HEK293 (cell line): ENCODE data around the gene ARL14EPL.

ENCODE experiments used
- CTCF ChIA-PET: fragments of 350-600 bp; formaldehyde crosslinking; extraction: SDS; loops from one replicate; lab custom pipeline; 2021; ENCODE audit warnings: antibody characterized with exemption; lab: Yijun Ruan, JAX
- POLR2A ChIA-PET: fragments of 300-600 bp; formaldehyde crosslinking; extraction: SDS; loops from one replicate; lab custom pipeline; 2020; ENCODE audit warnings: antibody characterized with exemption, inconsistent platforms; lab: Yijun Ruan, JAX
- H3K27ac ChIP-seq: fragments of 200-500 bp; sonication (Bioruptor generic); 2 replicates; pipeline ENCODE4 v1.5.1; 2014; ENCODE audit warnings: low read depth, low read length, control low read depth, inconsistent platforms; ENCODE audit errors: extremely low read depth
- H3K36me3 ChIP-seq, 2 experiments: fragments of 200-500 bp in 1 of 2; sonication (Bioruptor generic) in 1 of 2; 1 replicate in 1 of 2; 2 replicates in 1 of 2; pipeline ENCODE4 v1.5.1; 2014 to 2017; ENCODE audit warnings: inconsistent platforms in 2 of 2, low read length in 2 of 2; ENCODE audit not compliant: control insufficient read depth in 2 of 2, insufficient read depth in 1 of 2
- H3K4me1 ChIP-seq: fragments of 200-500 bp; sonication (Bioruptor generic); 2 replicates; pipeline ENCODE4 v1.5.1; 2014; ENCODE audit warnings: mild to moderate bottlenecking, low read length, inconsistent platforms; ENCODE audit not compliant: control insufficient read depth, insufficient read depth
- H3K4me3 ChIP-seq: 2 replicates; pipeline ENCODE4 v1.5.1; 2011; ENCODE audit warnings: low read depth, mild to moderate bottlenecking, control low read depth, low read length, moderate library complexity
- H3K9me3 ChIP-seq: fragments of 200-500 bp; sonication (Bioruptor generic); 2 replicates; pipeline ENCODE4 v1.5.1; 2014; ENCODE audit warnings: low read depth, low read length, inconsistent platforms; ENCODE audit not compliant: control insufficient read depth, insufficient read depth
- KLF1 ChIP-seq: fragments of 450-650 bp; formaldehyde crosslinking; IDR thresholded peaks from 2 replicates; pipeline ENCODE4 v1.5.1; 2016; ENCODE audit warnings: missing biosample characterization, missing genetic modification characterization
- MEIS1 ChIP-seq: sonication (generic); formaldehyde crosslinking; IDR thresholded peaks from 2 replicates; pipeline ENCODE4 v1.8.1; 2022; ENCODE audit warnings: missing genetic modification reagents, mild to moderate bottlenecking, borderline replicate concordance
- SCRT2 ChIP-seq: fragments of 450-650 bp; formaldehyde crosslinking; IDR thresholded peaks from 2 replicates; pipeline ENCODE4 v1.5.1; 2016; ENCODE audit warnings: missing biosample characterization, missing genetic modification characterization
- TRIM28 ChIP-seq: IDR thresholded peaks from 2 replicates; pipeline ENCODE4 v1.6.1; 2011; ENCODE audit warnings: low read length, control low read depth, borderline replicate concordance
- WT1 ChIP-seq: fragments of 450-650 bp; formaldehyde crosslinking; IDR thresholded peaks from 2 replicates; pipeline ENCODE4 v1.5.1; 2016; ENCODE audit warnings: missing biosample characterization, missing genetic modification characterization
- YY2 ChIP-seq: fragments of 450-650 bp; formaldehyde crosslinking; IDR thresholded peaks from 2 replicates; pipeline ENCODE4 v1.5.1; 2016; ENCODE audit warnings: missing biosample characterization, missing genetic modification characterization
- ZBTB17 ChIP-seq: fragments of 450-650 bp; formaldehyde crosslinking; IDR thresholded peaks from 2 replicates; pipeline ENCODE4 v1.5.1; 2016; ENCODE audit warnings: missing biosample characterization, missing genetic modification characterization
- ZBTB21 ChIP-seq: fragments of 450-650 bp; formaldehyde crosslinking; IDR thresholded peaks from 2 replicates; pipeline ENCODE4 v1.5.1; 2017; ENCODE audit warnings: missing biosample characterization, missing genetic modification characterization
- ZFP3 ChIP-seq: fragments of 450-650 bp; formaldehyde crosslinking; IDR thresholded peaks from 2 replicates; pipeline ENCODE4 v1.5.1; 2016; ENCODE audit warnings: low read depth, missing biosample characterization, missing genetic modification characterization
- ZFP69B ChIP-seq: fragments of 450-650 bp; formaldehyde crosslinking; IDR thresholded peaks from 2 replicates; pipeline ENCODE4 v1.5.1; 2016; ENCODE audit warnings: missing biosample characterization, missing genetic modification characterization
- ZNF175 ChIP-seq: fragments of 450-650 bp; formaldehyde crosslinking; IDR thresholded peaks from 2 replicates; pipeline ENCODE4 v1.5.1; 2016; ENCODE audit warnings: missing biosample characterization, missing genetic modification characterization
- ZNF2 ChIP-seq: fragments of 450-650 bp; formaldehyde crosslinking; IDR thresholded peaks from 2 replicates; pipeline ENCODE4 v1.5.1; 2016; ENCODE audit warnings: missing biosample characterization, missing genetic modification characterization
- ZNF211 ChIP-seq: fragments of 450-650 bp; formaldehyde crosslinking; IDR thresholded peaks from 2 replicates; pipeline ENCODE4 v1.5.1; 2016; ENCODE audit warnings: low read depth, missing biosample characterization, missing genetic modification characterization
- ZNF214 ChIP-seq: fragments of 450-650 bp; formaldehyde crosslinking; IDR thresholded peaks from 2 replicates; pipeline ENCODE4 v1.5.1; 2017; ENCODE audit warnings: missing biosample characterization, mild to moderate bottlenecking, missing genetic modification characterization, borderline replicate concordance
- ZNF274 ChIP-seq, 2 experiments: fragments of 200-500 bp in 1 of 2; fragments of 450-650 bp in 1 of 2; sonication (Bioruptor generic) in 1 of 2; formaldehyde crosslinking in 1 of 2; IDR thresholded peaks; 2 replicates each; pipeline versions ENCODE4 v1.5.1 to v1.6.1; 2014 to 2016; ENCODE audit warnings: borderline replicate concordance in 1 of 2, inconsistent platforms in 1 of 2, low read length in 1 of 2, missing biosample characterization in 1 of 2, missing genetic modification characterization in 1 of 2
- ZNF530 ChIP-seq: fragments of 450-650 bp; formaldehyde crosslinking; IDR thresholded peaks from 2 replicates; pipeline ENCODE4 v1.5.1; 2016; ENCODE audit warnings: low read depth, missing biosample characterization, missing genetic modification characterization
- ZNF544 ChIP-seq: fragments of 450-650 bp; formaldehyde crosslinking; IDR thresholded peaks from 2 replicates; pipeline ENCODE4 v1.5.0; 2017; ENCODE audit warnings: missing biosample characterization, missing genetic modification characterization
- ZNF549 ChIP-seq: fragments of 450-650 bp; IDR thresholded peaks from 2 replicates; pipeline ENCODE4 v1.5.1; 2018; ENCODE audit warnings: missing biosample characterization, missing genetic modification characterization, mild to moderate bottlenecking, inconsistent platforms, moderate library complexity
- ZNF621 ChIP-seq: fragments of 450-650 bp; formaldehyde crosslinking; IDR thresholded peaks from 2 replicates; pipeline ENCODE4 v1.5.1; 2017; ENCODE audit warnings: missing biosample characterization, missing genetic modification characterization
- ZNF658 ChIP-seq: fragments of 450-650 bp; formaldehyde crosslinking; IDR thresholded peaks from 2 replicates; pipeline ENCODE4; 2016; ENCODE audit warnings: missing biosample characterization, missing genetic modification characterization
- ZNF777 ChIP-seq: fragments of 450-650 bp; formaldehyde crosslinking; IDR thresholded peaks from 2 replicates; pipeline ENCODE4 v1.5.1; 2017; ENCODE audit warnings: missing biosample characterization, missing genetic modification characterization, borderline replicate concordance
- TF ChIP-seq, protein P1 (sequence below): fragments of 450-650 bp; formaldehyde crosslinking; IDR thresholded peaks from 2 replicates; pipeline ENCODE4 v1.5.1; 2016; ENCODE audit warnings: missing biosample characterization, missing genetic modification characterization
- TF ChIP-seq, protein P2 (sequence below): fragments of 450-650 bp; formaldehyde crosslinking; IDR thresholded peaks from 2 replicates; pipeline ENCODE4 v1.5.1; 2016; ENCODE audit warnings: missing biosample characterization, missing genetic modification characterization, borderline replicate concordance
- TF ChIP-seq, protein P3 (sequence below): fragments of 450-650 bp; formaldehyde crosslinking; IDR thresholded peaks from 2 replicates; pipeline ENCODE4 v1.5.1; 2017; ENCODE audit warnings: missing biosample characterization, missing genetic modification characterization
- TF ChIP-seq, protein P4 (sequence below): fragments of 450-650 bp; formaldehyde crosslinking; IDR thresholded peaks from 2 replicates; pipeline ENCODE4 v1.5.1; 2016; ENCODE audit warnings: missing biosample characterization, missing genetic modification characterization

Gene ARL14EPL

DNA sequence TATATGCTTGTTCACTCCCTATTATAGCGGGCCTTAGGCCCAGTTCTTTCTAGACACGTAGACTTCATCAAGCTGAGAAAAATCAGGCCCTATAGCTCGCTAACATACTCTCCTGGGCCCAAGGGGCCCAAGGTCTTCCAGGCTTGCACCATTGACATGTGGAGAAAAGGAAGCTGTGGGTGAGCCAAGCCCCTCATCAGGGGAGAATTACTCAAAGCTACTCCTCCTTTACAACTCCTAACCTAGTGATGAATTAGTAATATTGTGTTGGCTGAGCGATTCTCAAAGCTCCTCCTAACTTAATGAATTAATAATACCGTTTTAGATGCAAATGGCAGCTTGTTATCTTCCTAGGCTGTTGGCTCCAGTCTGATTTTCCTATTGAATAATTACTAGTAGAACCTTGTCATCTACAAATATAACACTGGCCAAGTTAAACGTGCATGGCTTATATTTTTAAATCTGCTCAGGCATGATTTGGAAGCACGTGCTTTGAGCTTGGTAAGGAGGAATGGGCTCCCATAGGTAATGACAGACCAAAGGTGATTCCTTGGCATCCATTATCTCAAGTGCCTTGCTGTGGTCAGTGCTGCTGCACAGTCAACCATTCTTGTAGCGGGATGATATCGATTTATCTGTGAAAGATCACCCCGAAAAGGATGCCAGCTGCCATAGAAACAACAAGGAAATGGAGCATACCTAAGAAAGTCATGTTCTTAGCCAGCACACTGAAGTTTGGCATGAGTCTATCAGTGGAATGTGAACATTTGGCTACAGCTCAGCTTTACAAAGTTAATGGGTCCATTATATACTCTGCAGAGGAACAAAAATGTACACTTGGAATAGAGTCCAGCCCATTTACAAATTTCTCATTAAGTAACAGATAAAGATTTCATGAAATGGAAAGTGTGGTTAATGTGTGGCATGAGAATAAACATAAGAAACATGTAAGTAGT is 46.2 kb upstream of the ARL14EPL start:
- Histone ChIP-seq H3K9me3 (no peaks in the 10 kb centered on the region), H3K36me3 (no peaks in the 10 kb centered on the region), H3K4me3 (no peak overlapping the region), H3K27ac (no peak overlapping the region), H3K4me1 (no peaks in the 10 kb centered on the region)
- CTCF ChIA-PET: interaction anchor here (0.5 to 1.1 kb wide), 2 partner anchors 9 to 151 kb away, joined by 3 to 4 read pairs; no protein-coding TSS in a partner anchor
- no peak for TF ChIP-seq ZBTB21
- no peak for TF ChIP-seq YY2
- no peak for TF ChIP-seq SCRT2 (tag by site-specific recombination)
- TF ChIP-seq WT1: no peak
- TF ChIP-seq, protein P1, sequence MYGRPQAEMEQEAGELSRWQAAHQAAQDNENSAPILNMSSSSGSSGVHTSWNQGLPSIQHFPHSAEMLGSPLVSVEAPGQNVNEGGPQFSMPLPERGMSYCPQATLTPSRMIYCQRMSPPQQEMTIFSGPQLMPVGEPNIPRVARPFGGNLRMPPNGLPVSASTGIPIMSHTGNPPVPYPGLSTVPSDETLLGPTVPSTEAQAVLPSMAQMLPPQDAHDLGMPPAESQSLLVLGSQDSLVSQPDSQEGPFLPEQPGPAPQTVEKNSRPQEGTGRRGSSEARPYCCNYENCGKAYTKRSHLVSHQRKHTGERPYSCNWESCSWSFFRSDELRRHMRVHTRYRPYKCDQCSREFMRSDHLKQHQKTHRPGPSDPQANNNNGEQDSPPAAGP (tag by site-specific recombination): no peak
- TF ChIP-seq, protein P2, sequence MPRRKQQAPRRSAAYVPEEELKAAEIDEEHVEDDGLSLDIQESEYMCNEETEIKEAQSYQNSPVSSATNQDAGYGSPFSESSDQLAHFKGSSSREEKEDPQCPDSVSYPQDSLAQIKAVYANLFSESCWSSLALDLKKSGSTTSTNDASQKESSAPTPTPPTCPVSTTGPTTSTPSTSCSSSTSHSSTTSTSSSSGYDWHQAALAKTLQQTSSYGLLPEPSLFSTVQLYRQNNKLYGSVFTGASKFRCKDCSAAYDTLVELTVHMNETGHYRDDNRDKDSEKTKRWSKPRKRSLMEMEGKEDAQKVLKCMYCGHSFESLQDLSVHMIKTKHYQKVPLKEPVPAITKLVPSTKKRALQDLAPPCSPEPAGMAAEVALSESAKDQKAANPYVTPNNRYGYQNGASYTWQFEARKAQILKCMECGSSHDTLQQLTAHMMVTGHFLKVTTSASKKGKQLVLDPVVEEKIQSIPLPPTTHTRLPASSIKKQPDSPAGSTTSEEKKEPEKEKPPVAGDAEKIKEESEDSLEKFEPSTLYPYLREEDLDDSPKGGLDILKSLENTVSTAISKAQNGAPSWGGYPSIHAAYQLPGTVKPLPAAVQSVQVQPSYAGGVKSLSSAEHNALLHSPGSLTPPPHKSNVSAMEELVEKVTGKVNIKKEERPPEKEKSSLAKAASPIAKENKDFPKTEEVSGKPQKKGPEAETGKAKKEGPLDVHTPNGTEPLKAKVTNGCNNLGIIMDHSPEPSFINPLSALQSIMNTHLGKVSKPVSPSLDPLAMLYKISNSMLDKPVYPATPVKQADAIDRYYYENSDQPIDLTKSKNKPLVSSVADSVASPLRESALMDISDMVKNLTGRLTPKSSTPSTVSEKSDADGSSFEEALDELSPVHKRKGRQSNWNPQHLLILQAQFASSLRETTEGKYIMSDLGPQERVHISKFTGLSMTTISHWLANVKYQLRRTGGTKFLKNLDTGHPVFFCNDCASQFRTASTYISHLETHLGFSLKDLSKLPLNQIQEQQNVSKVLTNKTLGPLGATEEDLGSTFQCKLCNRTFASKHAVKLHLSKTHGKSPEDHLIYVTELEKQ (tag by site-specific recombination): no peak
- no peak for TF ChIP-seq ZNF621 (tag by site-specific recombination)
- no peak for TF ChIP-seq MEIS1
- no peak for TF ChIP-seq ZFP3 (tag by site-specific recombination)
- no peak for TF ChIP-seq ZNF214 (tag by site-specific recombination)
- TF ChIP-seq ZNF274 (IDR thresholded peaks at IDR 0.05; ENCODE audit: low read length): no peak
- TF ChIP-seq ZNF274 (tag by site-specific recombination; IDR thresholded peaks at IDR 0.05; ENCODE audit: borderline replicate concordance): no peak
- POLR2A ChIA-PET: no interaction called here

DNA sequence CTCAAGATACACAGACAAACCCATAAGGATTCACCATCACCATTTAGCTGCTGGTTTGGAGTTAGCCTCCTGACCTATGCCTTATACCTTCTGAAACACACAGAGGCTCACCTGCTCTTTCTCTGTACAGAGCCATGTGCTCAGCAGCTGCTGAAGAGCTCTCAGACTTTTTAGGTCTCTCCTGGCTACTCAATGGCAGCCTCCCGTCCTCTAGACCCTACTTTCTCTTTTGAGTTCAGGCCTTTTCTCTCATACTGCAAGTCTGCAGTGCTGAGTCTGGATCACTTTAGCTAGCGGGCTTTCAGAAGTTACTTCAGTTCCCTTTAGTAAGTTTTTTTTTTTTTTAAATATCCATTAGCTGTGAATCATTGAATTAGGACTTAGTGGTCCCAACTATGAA is 44.3 kb upstream of the ARL14EPL start:
- ChIA-PET POLR2A (no interaction called here), CTCF (no interaction called here)
- TF ChIP-seq ZFP69B (no peak), KLF1 (tag by site-specific recombination) (no peak), ZBTB17 (tag by site-specific recombination) (no peak), ZNF530 (tag by site-specific recombination) (no peak), ZNF658 (tag by site-specific recombination) (no peak), ZNF2 (no peak), ZNF549 (tag by site-specific recombination) (no peak), ZNF544 (tag by site-specific recombination) (no peak), ZNF175 (tag by site-specific recombination) (no peak), ZNF211 (tag by site-specific recombination) (no peak), TRIM28 (no peak), ZNF777 (tag by site-specific recombination) (no peak)
- TF ChIP-seq, protein P3, sequence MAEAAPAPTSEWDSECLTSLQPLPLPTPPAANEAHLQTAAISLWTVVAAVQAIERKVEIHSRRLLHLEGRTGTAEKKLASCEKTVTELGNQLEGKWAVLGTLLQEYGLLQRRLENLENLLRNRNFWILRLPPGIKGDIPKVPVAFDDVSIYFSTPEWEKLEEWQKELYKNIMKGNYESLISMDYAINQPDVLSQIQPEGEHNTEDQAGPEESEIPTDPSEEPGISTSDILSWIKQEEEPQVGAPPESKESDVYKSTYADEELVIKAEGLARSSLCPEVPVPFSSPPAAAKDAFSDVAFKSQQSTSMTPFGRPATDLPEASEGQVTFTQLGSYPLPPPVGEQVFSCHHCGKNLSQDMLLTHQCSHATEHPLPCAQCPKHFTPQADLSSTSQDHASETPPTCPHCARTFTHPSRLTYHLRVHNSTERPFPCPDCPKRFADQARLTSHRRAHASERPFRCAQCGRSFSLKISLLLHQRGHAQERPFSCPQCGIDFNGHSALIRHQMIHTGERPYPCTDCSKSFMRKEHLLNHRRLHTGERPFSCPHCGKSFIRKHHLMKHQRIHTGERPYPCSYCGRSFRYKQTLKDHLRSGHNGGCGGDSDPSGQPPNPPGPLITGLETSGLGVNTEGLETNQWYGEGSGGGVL (tag by site-specific recombination): no peak
- TF ChIP-seq, protein P4, sequence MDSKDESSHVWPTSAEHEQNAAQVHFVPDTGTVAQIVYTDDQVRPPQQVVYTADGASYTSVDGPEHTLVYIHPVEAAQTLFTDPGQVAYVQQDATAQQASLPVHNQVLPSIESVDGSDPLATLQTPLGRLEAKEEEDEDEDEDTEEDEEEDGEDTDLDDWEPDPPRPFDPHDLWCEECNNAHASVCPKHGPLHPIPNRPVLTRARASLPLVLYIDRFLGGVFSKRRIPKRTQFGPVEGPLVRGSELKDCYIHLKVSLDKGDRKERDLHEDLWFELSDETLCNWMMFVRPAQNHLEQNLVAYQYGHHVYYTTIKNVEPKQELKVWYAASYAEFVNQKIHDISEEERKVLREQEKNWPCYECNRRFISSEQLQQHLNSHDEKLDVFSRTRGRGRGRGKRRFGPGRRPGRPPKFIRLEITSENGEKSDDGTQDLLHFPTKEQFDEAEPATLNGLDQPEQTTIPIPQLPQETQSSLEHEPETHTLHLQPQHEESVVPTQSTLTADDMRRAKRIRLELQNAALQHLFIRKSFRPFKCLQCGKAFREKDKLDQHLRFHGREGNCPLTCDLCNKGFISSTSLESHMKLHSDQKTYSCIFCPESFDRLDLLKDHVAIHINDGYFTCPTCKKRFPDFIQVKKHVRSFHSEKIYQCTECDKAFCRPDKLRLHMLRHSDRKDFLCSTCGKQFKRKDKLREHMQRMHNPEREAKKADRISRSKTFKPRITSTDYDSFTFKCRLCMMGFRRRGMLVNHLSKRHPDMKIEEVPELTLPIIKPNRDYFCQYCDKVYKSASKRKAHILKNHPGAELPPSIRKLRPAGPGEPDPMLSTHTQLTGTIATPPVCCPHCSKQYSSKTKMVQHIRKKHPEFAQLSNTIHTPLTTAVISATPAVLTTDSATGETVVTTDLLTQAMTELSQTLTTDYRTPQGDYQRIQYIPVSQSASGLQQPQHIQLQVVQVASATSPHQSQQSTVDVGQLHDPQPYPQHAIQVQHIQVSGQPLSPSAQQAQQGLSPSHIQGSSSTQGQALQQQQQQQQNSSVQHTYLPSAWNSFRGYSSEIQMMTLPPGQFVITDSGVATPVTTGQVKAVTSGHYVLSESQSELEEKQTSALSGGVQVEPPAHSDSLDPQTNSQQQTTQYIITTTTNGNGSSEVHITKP (tag by site-specific recombination): no peak

More for the DNA sequence above, 44.3 kb upstream of the ARL14EPL start:
- Histone ChIP-seq H3K36me3 (no peaks in the 10 kb centered on the region), H3K27ac (no peak overlapping the region), H3K4me3 (no peak overlapping the region), H3K4me1 (no peaks in the 10 kb centered on the region), H3K9me3 (no peaks in the 10 kb centered on the region)
